GM18508 (cell line): ENCODE data around the gene DCXR.

Experiments
- ATAC-seq: cut with Tn5 transposase; IDR thresholded peaks from one replicate; pipeline ENCODE4 v1.9.1; 2021; ENCODE audit warnings: moderate number of reproducible peaks; ENCODE audit not compliant: insufficient read depth, unreplicated experiment

Gene DCXR

DNA sequence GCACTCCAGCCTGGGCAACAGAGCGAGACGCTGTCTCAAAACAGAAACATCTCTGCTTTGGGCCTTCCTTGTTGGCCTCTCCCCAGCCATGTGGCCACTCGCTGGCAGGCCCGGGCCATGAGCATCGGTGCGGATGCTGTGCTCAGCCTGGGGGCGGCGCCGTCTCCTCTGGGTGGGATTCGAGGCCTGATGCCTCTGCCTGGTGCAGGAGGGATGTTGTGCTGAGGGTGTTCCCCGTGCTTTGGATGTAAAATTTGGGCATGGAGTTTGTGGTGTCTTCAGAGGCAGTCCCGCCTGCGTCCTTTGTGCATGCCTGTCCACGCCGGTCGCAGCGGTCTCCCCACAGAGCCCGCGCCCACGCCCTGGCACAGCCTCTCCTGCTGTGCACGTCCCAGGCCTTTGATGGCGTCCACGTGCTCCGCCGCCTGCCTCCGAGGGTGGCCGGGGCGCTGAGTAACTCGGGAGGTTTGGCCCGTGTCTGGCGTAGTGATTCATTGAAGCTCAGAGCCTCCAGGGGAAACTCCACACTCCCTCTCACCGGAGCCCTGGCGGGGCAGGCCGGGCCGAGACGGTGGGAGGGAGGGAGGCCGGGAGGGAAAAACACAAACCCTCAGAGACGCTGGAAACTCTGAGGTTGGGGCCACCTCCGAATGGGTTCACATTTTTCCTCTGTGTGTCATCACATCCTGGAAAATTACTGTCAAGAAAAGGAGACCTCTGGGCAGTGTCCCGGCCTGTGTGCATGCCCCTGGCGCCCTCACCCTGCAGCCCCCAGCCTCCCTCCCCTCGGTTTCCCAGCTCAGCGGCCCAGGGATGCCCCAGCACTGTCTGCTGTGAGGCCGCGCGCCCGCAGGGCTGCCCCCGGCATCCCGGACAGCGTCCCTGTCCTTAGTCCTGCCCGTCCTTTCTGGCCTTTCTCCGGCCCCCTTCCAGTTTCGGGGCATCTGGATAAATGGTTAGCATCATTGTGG lies 33.8 kb downstream of the DCXR start:
- no peak for ATAC-seq

DNA sequence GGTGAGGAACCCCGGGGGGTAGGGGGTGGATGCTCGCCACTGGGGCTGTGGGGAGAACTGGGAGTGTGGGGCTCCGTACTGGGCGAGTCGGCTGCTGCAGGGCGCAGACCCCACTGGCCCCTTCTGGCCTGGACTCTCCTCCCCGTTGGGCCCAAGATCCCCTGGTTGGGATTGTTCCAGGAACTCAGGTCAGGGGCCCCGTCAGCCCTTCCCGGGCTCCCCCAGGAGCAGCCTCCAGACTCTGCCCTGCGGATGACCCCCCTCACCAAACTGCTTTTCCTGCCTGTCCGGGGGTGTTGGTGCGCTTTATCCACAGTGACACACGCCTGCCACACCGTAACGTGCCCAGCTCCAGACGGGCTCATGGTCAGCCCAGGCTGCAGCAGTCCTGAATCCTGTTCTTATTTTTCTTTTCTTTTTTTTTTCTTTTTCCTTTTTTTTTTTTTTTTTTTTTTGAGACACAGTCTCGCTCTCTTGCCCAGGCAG lies 35.9 kb downstream of the DCXR start:
- no peak for ATAC-seq

DNA sequence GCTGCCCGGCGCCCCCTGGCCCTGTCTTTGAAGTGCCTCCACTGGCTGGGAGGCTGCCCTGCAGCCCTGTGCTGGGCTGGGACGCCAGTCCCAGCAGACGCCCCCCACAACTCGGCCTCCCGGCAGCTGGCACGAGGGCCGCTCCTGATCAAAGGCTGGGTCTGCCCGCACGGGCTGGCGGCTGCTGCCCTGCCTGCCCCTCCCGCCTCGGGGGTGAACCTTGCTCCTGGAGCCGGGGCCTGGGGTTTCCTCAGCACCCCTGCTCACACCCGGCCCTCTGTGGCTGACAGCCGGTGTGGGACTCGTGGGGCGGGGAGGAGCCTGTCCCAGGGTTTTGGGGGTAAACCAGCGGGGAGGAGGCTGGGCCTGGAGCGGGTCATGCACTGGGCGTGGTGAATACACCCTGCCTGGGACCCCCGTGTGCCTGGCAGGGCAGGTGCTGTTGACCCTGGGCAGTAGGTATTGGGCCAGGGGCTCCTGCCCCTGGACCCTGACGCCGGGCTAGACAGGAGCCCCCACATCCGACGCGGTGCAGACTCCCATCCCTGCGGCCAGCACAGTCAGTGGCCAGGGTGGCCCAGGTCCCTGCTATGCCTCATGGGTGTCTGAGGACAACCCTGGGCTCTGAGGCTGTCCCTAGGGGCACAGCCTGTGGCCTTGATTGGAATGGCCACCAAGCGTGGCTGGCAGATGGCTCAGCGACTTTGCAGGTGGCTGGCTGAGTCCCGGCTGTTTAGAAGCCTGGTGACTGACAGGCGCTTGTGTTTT lies 36.5 kb downstream of the DCXR start:
- ATAC-seq: no peak

DNA sequence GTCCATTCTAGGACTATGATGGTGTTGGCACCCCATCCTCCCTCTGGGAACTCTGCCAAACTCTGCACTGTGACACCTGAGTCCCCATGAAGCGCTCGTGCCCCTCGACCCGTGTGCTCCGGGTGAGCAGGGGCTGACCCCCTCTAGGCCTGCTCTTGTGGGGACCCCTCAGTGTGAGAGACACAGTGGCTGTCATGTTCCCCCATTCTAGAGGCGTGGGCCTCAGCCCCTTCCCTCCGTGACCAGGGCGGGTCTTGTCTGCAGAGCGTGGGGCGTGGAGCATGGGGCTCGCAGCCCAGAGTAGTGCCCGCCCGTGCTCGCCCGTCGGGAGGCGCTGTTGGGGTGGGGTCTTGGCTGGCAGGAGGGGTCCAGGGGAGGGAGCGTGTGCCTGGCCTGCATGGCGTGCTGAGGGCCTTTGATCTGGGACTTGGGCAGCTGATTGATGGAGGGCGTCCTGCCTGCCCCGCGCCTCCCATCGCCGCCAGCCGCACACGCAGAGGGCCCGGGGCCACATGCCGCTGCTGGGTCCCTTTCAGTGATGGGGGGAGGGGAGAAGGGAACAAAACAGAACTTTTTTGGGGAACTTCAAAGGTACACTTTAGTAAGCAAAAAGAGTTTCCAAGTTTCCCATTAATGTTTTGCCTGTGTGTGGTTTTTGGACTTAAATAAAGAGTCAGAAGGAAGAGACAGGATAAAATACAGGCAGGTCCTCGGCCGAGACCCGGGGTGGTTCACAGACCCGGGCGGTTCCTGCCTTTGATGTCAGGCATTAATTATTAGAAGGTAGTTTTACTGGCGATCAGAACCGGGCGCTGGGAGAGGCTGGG lies 37.3 kb downstream of the DCXR start:
- ATAC-seq: no peak

DNA sequence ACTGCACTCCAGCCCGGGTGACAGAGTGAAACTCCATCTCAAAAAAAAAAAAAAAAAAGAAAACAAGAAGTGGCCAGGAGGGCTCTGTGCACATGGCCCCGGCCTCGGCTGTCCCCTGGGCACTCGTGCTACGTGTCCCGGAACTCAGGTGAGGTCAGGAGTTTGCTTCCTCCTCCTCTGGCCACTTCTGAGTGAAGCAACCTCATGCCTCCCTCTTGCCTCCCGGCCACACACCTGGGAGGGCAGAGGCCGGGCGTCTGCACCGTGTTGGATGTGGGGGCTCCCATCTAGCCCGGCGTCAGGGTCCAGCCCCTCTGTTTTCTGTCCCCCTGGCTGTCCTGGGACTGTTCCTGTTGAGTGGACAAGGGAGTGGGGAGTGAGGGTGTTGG lies 37.9 kb downstream of the DCXR start:
- no peak for ATAC-seq

DNA sequence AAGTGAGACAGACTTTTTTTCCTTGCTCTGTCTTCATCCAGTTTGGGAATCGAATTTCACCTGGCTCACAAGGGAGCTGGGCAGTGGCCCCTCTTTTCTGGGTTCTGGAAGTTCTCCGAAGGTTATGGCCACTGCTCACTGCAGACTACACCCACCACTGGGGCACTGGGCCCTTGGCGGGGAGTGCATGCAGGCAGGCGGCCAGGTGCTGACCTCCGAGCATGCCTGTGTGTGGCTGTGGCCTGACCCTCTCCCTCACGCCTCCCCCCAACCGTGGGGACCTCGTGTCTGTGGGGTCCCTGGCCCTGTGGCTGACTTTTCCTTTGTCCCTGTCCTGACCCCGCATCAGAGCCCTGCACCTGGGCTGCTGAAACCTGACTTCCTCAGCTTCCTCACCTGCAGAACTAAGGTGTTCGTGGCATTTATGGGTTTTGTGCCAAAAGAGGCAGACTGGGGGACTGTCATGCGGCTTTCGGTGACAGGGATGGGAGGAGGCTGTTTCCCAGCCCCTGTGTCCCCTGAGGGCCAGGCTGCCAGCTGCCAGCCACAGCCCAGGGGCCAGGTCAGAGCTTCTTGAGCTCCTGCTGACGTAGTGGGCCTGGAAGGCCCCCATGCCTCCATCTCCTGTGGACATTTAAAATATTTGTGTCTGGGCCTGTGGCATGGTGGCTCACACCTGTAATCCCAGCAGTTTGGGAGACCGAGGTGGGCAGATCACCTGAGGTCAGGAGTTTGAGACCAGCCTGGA lies 38.6 kb downstream of the DCXR start:
- ATAC-seq: no peak

DNA sequence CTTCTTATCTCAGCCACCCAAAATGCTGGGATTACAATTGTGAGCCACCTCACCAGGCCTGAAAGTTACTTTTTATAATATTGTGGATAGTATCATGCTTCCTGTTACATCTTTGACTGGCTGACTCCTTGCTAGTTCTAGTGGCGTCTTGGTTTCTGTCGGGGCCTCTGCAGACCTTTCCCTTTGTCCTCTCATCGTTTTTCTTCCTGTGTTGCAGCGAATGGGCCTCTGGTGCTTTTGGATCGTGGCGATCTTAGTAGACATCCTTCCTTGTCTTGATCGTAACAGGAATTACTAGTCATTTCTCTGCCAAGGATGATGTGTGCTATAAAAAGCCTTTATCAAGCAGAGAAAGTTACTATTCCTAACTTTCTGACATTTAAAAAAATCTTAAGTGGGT lies 39.3 kb downstream of the DCXR start:
- no peak for ATAC-seq

DNA sequence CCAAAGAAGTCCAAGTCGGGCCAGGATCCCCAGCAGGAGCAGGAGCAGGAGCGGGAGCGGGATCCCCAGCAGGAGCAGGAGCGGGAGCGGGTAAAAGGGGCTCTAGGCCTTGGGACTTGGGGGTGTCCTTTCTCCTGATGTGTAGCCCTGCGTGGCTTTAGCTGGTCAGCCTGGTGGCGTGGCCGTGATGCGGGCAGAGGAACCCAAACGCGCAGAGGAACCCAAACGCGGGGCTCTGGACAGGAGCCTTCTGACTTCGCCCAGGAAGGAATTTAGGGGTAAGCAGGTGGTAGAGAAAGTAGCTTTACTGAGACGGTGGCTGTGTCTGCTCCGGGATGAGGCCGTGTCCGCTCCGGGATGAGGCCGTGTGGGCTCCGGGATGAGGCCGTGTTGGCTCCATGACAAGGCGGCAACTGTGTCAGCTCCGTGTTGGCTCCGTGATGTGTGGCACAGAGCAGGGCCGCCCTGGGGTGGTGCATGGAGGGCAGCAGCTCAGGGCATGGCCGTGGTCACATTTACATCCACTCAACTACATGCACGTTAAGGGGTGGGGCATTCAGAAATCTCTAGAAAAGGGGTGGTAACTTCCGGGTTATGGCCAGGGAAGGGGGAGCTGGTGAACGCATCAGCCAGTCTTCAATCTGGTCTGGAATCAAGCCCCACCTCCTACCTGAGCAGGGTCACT lies 40.6 kb downstream of the DCXR start:
- ATAC-seq: no peak

DNA sequence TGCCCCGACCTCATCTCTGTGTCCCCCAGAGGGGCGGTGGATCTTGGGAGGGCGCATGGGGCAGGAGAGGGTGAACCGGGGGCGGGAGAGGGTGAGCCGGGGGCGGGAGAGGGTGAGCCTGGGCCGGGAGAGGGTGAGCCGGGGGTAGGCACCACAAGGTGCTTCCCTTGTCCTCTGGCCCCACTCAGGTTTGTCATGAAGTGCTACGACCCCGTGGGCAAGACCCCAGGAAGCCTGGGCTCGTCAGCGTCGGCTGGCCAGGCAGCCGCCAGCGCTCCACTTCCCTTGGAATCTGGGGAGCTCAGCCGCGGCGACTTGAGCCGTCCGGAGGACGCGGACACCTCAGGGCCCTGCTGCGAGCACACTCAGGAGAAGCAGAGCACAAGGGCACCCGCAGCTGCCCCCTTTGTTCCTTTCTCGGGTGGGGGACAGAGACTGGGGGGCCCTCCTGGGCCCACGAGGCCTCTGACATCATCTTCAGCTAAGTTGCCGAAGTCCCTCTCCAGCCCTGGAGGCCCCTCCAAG lies 41.2 kb downstream of the DCXR start:
- no peak for ATAC-seq

DNA sequence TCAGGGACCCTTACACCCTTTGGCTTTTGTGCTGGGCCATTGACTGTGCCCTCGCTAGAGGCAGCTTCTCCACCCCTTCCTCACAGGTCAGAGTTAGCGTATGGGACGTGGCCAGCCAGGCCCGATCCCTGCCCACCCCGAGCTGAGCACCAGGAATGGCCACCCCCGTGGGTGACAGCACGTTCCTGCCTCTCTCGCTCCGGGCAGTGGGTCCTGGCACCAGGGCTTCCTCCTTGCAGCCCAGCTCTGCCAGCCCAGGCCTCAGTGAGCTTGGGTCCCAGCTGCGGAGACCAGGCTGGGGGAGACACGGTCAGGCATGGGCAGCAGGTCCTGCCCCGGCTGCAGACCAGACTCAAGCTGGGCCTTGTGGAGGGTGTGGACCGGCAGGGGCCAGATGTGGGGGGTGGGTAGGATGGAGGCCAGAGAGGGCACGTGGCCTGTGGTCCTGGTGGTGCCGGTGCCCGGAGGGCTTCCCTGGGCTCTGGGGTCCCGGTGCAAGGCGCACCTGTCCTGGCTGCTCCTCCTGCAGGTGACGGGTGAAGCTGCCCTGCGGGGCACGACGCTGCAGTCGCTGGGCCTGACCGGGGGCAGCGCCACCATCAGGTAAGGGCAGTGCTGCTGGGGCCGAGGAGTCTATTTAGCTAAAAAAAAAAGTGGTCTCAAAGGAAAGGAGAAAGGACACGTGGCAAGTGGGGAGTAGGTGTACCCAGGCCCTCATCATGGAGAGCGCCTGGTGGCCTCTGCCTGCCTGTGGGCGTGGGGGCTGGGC lies 41.9 kb downstream of the DCXR start:
- ATAC-seq: no peak

DNA sequence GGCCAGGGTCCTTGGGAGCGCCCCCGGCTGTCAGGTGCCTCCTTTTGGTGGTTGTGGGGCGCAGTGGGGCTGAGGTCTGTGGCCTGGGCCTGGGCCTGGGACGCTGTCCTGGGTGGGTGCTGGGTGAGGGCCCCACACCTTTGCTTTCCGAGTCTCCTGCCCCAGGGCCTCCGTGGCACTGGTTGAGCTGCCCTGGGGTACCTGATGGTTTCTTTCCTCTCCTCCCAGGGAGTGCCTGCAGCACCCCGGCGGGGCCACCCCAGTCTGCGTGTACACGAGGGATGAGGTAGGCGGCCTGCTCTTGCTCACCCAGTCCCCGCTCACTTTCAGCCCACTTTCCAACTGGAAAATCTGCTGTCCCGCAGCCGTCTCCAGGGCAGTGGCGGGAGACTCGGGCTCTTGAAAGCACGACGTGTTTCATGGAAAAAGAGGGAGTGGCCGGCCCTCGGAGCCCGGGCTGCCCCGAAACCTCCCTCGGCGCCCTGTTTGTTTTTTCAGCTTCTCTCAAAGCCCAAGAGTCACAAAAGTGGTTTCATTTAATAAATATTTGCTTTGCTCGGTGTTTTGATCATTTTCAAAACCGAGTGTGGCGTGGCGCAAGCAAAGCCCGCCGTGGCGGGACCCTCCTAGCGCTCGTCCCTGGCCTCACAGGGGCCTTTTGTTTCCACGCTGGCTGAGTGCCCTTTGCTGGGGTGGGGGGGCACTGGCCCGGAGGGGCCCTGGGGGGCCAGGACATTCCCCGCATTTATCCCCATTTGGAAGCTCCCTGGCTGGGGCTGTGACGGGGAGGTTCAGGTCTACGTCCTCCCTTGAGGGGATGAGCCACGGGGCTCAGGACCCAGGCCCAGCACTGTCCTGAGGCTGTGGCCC lies 42.7 kb downstream of the DCXR start:
- ATAC-seq: no peak

DNA sequence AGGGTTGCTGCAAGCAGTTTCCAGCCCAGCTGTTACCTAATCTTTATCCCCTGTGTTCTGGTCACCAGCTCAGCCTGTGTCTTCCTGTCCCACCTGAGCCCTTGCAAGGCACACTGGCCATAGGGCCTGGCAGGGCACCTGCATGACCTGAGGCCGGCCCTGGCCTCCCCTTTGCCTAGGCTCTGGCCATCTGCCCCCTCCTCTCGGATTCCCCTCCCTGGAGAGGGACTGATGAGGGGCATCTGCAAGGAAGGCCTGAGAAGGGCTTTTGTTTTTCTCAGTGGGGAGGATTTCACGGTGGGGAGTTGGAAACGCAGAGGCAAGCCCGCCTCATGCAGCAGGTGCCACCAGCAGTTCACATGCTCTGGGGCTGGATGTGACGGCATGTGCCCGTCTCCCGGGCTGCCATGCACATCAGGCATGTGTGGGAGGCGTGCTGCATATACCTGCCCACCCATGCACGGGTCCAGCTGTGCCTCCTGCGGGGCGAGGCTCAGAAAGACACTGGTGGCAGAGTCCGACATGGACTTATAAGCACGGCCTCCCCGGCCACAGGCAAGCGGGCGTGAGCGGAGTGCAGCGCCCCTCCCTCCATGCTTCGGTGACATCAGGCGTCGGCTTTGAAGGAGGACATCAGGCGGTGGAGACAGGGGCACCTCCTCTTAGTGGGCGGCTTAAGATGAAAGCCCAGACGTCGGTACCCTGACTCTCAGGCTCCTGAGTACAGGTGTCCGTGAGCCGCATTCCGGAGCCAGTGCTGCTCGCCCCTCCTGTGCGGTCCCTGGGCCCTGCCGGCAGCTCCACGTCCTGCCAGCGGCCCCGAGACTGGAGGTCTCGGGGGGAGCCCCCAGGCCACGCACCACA lies 43.5 kb downstream of the DCXR start:
- no peak for ATAC-seq

DNA sequence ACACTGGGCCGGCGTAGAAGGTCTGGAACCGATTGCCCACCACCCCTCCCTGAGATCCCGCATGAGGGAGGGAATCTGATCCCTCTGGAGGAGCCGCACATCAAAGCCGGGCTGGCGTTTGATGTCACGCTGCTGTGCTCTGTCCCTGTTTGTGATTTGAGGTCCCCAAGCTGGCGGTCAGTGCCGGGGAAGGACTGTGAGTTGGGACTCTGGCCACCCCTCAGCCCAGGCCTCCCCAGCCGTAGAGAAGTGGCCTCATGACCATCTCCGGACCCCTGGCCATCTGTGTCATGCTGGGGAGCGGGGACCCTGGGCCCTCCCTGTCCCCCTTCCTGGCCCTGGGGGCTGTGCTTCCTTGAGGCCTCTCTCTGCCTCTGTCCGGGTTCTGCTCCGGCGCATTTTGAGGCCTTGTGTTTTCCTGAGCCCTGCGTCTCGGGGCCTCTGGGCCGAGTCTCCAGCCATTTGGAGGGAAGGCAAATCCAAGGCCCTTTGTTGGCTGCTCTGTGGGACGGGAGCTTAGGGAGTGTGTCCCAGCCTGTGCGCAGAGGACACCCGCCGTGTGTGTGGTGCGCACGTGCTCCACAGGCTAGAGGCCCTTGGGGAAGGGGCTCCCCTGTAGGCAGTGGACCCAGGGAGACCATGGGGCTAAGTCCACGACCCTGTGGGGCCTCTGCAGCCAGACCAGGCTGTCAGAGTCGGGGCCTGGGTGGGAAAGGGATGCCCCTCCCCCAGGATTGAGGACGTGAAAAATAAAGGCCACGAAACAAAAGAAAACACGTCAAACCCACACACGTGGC lies 45.0 kb downstream of the DCXR start:
- no peak for ATAC-seq

DNA sequence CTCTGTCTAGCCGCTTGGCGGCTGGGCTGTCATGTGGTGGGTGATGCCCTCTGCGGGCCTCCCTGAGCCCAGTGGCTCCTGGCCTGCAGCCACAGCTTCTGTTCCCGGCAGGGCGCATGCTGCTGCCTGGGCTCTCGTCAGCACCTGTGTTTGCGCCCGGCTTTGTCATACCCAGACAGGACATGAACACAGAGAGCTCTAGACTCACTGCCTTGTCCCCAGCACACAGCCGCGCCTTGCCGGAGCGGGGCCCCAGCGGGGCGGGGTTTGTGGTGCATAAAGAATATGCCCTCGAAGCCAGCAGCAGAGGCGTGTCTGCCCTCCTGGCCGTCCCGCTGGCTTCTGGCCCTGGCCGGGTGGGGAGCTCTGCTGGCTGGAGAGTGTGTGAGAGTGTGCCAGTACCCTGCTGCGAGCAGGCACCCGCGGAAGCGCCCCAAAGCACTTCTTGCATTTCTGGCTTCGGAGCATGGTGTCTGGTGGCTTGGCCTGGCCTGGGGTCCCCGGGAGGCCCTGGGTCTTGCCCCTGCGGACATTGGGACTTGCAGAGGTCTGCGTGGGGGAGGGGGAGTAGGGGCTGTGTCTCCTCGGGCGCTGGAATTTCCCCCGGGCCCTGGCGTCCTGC lies 45.7 kb downstream of the DCXR start:
- no peak for ATAC-seq
